Subcutaneous adipose tissue (tissue), 4 donors: Measurements from ENCODE around the gene INKA2. TPM values are rescaled to one million over a fixed set of nuclear protein-coding genes. Genes with fewer than 3 reads are reported as not detected.

Source experiments
- CTCF ChIP-seq: fragments of 450-650 bp; IDR thresholded peaks from one replicate; pipeline ENCODE4 v1.5.1; 2016; ENCODE audit warnings: low read depth, mild to moderate bottlenecking, control low read depth, antibody characterized with exemption, moderate library complexity
- total RNA-seq, 4 donors: library from RNA; depleted of rRNA; stranded (reverse); fragments of >200 nt; gene quantifications; one replicate each; pipeline ENCODE4 v1.1.0, GENCODE V29; 2016

INKA2 gene
- total RNA-seq, 4 donors from 2014 or later, result 3.7 to 10.5 (median 4.1) TPM

GRCh38 chr1:111735858-111736544, 3.2 kb downstream of the INKA2 start:
- TF ChIP-seq CTCF, result no peak

- TF ChIP-seq CTCF, result no peak
Measured at GRCh38 chr1:111735321-111735720, 3.9 kb downstream of the INKA2 start.

- no peak for TF ChIP-seq CTCF
Measured at GRCh38 chr1:111734856-111735255, 4.3 kb downstream of the INKA2 start.

GRCh38 chr1:111734426-111734825, 4.8 kb downstream of the INKA2 start:
- no peak for TF ChIP-seq CTCF

GRCh38 chr1:111733992-111734341, 5.2 kb downstream of the INKA2 start:
- no peak for TF ChIP-seq CTCF

- TF ChIP-seq CTCF, result no peak
Measured at GRCh38 chr1:111733183-111733991, 5.8 kb downstream of the INKA2 start.

- TF ChIP-seq CTCF, result no peak
Measured at GRCh38 chr1:111732718-111733117, 6.5 kb downstream of the INKA2 start.
